ENCODE results near the gene RAD54L.
A peak's percentile ranks its signal among the peaks of the same experiment; 100 is the strongest.
"Not testable (repeated sequence)": the region's sequence is repeated elsewhere in the genome, so short reads cannot be mapped to it uniquely, and the experiment has no call there.

Gene RAD54L

DNA sequence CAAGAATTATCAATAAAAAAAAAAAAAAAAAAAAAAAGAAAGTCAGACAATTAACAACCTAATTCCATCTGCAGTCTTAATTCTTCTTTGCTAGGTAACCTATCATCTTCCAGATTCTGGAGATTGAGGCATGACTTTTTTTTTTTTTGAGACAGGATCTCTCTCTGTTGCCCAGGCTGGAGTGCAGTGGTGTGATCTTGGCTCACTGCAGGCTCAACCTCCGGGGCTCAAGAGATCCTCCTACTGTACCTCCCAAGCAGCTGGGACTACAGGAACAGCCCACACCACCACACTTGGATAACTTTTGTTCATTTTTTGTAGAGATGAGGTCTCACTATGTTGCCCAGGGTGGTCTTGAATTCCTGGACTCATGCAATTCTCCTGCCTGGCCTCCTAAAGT is 4.6 kb upstream of the RAD54L start:
- DNase-seq = no peak

DNA sequence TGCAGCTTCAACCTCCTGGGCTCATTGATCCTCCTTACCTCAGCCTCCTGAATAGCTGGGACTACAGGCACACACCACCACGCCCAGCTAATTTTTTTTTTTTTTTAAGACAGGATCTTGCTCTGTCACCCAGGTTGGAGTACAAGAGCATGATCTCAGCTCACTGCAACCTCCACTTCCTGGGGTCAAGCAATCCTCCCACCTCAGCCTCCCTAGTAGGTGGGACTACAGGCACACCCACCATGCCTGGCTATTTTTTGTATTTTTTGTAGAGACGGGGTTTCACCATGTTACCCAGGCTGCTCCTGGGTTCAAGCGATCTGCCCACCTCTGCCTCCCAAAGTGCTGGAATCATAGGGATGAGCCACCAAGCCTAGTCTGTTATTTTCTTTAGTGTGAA is 3.7 kb upstream of the RAD54L start:
- not testable (repeated sequence) for DNase-seq

- peak; percentile 36 for DNase-seq
Measured at GRCh38 chr1:46244656-46245371, 2.7 kb upstream of the RAD54L start.

DNA sequence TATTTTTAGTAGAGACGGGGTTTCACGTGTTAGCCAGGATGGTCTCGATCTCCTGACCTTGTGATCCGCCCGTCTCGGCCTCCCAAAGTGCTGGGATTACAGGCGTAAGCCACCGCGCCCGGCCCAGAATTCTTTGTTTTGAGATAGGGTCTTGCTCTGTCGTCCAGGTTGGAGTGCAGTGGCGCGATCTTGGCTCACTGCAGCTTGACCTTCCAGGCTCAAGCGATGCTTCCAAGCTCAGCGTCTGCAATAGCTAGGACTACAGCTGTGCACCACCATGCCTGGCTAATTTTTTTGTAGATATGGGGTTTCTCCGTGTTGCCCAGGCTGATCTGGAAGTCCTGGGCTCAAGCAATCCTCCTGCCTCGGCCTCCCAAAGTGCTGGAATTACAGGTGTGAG is 1.4 kb upstream of the RAD54L start:
- DNase-seq = not testable (repeated sequence)

GRCh38 chr1:46246548-46247435 is 771 bp upstream of the RAD54L start:
- peak; percentile 66 for DNase-seq

GRCh38 chr1:46248122-46248920 is 758 bp downstream of the RAD54L start:
- no peak for DNase-seq

DNA sequence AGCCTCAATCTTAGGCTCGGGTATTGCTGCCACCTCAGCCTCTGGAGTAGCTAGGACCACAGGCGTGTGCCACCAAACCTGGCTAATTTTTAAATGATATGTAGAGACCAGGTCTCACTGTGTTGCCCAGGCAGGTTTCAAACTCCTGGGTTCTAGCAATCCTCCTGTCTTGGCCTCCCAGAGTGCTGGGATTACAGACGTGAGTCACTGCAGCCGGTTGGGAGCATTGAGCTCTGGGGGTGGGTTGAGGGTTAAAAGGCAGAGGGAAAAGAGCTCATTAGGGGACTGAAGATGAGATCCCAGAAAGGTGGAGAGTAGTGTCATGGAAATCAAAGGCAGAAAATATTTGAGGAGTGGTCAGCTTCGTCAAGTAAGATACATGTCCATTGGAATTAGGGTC is 7.1 kb downstream of the RAD54L start:
- no peak for DNase-seq

DNA sequence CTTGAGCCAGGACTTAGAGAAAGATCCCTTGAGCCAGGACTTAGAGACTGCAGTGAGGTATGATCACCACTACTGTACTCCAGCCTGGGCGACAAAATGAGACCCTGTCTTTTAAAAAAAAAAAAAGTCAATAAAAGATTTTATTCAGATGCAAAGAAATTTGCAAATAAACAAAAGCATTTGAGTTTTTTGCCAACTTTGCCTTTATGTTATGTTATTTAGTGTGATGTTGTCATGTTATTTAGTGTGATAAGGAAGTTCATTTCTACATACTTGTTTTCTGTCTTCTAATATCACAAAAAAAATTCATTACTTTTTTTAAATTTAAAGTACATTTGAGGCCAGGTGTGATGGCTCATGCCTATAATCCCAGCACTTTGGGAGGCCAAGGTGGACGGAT is 9.0 kb downstream of the RAD54L start:
- DNase-seq = no peak

- no peak for DNase-seq
Measured at GRCh38 chr1:46262508-46262907, 14.9 kb downstream of the RAD54L start.

- DNase-seq = no peak
Measured at GRCh38 chr1:46263146-46263545, 15.6 kb downstream of the RAD54L start.

DNA sequence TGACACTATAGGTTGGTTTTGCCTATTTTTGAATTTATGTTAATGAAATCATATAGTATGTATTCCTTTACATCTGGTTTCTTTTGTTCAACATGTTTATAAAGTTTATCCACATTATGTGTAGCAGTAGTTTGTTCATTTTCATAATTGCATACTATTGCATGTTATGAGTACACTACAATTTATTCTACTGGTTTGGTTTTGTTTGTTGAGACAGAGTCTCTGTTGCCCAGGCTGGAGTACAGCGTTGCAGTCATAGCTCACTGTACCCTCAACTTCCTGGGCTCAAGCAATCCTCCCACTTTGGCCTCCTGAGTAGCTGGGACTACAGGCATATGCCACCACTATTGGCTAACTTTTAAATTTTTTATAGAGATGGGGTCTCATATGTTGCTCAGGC is 21.0 kb downstream of the RAD54L start:
- no peak for DNase-seq

GRCh38 chr1:46274225-46275029 is 26.9 kb downstream of the RAD54L start:
- DNase-seq = no peak

DNA sequence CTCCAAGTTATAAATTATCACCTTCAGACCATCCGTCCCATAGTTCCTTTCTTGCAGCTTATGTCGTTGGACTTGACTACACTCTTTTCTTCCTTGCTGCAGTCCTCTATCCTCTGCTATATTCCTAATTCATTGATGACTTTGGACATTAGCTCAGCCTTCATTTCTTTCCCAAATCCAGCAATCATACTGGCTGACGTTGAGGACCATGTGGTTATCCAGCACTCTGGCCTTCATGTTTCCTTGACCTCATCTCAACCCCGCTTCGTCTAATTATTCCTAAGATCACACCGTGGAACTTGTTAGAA is 27.4 kb downstream of the RAD54L start:
- DNase-seq = no peak

DNA sequence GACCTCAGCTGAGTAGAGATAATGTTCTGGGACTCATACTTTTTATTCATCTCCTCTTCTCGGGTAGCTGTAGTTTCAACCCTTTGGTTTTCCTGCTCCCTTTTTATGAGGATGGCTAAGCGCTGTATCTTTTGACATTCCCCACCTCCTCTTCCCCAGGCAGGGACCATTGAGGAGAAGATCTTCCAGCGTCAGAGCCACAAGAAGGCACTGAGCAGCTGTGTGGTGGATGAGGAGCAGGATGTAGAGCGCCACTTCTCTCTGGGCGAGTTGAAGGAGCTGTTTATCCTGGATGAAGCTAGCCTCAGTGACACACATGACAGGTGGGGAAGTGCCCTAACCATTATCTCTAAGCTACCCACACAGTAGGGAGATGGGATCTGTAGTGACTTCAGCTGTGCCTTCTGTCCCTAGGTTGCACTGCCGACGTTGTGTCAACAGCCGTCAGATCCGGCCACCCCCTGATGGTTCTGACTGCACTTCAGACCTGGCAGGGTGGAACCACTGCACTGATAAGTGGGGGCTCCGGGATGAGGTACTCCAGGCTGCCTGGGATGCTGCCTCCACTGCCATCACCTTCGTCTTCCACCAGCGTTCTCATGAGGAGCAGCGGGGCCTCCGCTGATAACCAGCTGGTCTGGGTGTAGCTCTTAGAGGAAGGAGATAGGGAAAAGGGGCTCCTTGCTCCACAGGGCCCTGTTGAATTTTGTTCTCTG is 30.3 kb downstream of the RAD54L start:
- no peak for DNase-seq

DNA sequence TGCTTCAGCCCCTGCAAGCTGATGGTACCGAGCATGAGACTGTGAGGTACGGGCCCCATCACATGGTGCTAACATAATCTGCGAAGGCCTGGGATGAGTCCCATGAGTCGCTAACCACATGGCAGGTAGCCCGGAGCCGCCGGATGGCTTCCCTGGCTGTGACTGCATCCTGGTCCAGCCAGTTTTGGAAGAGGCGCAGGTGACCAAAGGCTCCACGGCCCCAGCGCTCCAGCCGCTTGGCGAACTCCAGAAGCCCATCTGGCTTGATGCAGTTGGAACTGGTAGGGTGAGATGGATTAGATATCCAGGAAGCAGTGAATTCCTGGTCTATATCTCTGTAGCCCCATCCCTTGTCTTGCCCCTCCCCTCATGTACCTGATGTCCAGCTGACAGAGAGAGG is 31.2 kb downstream of the RAD54L start:
- no peak for DNase-seq

GRCh38 chr1:46280092-46280491 is 32.5 kb downstream of the RAD54L start:
- no peak for DNase-seq

GRCh38 chr1:46281021-46281420 is 33.5 kb downstream of the RAD54L start:
- DNase-seq = no peak

GRCh38 chr1:46284058-46284457 is 36.5 kb downstream of the RAD54L start:
- DNase-seq = no peak

DNA sequence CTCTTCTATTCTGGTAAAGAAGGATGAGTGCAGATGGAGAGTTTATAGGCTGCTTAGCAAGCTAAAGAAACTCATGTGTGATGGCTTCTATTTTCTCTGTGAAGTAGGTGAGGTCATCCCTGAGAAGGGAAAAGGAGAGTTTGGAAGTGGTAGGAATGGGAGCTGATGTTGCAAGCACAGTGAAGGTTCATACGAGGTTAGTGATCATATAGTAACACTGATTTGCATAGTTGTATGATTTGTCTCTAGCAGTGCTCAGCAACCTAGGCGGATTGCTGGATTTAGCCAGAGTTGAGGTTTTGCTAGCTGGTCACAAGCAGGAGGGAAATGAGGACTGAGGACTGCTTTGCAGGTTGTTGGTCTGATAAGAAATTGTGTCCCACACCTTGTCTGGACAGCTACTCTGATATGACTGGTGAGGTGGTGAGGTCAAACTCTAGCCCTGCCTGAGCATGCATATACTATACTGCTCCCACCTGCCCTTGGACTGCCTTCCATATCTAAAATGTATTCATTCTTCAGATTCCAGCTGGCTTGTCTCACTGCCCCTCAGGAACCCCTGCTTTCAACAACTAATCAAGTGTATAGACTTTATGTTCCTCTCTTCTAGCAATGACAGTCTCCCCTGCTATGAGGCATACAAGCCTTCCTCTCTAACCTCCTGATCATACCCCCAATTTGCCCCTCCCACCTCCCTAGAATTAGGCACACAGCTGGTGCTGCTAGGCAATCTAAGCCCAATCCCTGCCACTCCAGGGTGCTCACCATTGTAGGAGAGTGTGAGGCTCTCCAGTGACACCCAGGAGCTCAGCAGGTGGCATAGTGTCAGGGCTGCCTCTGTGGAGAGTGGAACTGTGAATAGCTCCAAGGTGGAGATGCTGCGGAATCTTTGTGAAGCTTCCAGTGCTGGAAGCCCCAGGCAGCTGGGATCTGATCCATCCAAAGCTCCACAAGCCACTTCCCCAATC is 37.3 kb downstream of the RAD54L start:
- no peak for DNase-seq

DNA sequence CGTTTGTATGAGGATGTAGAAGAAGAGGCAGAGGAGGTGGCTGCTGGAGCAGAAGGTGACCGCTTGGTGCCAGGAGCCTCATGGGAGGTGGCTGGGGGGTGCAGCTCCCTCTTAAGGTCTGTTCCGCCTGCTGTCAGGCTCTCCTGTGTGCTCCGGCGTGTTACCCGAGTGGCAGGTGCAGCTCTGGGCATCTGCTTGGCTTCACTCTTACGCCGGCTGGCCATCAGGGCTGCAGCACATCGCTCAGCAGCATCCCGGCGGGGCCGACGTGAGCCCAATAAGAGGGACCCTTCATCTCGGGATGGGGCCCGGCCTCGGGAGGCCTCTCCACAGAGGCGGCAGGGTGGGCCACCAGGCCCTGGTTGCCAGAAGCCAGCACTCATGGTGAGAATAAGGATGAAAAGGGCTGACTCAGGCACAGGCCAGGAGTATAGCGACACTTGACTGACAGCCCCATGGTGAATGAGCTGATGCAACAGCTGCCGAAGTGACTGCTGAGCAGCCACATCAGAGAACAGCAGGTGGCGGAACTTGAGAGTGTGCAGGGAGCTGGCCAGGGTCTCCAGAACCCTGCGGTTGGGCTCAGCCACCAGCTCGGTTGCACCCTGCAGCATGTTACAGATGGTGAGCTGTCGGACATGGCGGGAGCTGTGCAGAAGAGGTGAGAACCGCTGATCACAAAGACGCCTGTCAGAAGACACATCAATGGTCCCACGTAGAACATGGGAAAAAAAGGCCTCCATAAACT is 38.3 kb downstream of the RAD54L start:
- no peak for DNase-seq
